ENCODE data around the gene LANCL2.
"Not testable (repeated sequence)": the region's sequence is repeated elsewhere in the genome, so short reads cannot be mapped to it uniquely, and the experiment has no call there.

LANCL2 gene

DNA sequence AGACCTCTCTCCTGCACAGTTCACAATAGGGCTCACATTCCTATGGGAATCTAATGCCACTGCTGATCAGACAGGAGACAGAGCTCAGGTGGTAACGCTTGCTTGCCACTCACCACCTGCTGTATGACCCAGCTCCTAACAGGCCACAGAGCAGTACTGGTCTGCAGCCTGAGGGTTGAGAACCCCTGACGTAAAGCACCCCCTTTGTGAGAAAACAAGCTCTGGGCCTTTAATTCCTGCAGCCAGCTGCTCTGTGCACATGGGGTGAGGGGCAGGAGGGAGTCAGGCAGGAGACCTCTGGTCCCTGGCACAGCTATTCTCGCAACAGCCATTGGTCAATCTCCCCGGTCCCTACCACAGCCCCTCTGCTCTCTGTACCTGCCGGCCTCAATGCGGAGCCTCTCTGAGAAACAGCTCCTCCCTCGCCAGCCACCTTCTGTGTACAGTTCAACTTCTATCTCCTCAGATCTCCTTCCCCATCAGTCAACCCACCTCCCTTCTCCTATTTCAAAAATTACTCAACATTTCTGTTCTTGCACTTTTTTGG lies 102.0 kb downstream of the LANCL2 start:
- no peak for DNase-seq (ENCODE audit: low read depth)
- TF ChIP-seq, protein P1, sequence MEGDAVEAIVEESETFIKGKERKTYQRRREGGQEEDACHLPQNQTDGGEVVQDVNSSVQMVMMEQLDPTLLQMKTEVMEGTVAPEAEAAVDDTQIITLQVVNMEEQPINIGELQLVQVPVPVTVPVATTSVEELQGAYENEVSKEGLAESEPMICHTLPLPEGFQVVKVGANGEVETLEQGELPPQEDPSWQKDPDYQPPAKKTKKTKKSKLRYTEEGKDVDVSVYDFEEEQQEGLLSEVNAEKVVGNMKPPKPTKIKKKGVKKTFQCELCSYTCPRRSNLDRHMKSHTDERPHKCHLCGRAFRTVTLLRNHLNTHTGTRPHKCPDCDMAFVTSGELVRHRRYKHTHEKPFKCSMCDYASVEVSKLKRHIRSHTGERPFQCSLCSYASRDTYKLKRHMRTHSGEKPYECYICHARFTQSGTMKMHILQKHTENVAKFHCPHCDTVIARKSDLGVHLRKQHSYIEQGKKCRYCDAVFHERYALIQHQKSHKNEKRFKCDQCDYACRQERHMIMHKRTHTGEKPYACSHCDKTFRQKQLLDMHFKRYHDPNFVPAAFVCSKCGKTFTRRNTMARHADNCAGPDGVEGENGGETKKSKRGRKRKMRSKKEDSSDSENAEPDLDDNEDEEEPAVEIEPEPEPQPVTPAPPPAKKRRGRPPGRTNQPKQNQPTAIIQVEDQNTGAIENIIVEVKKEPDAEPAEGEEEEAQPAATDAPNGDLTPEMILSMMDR (IDR thresholded peaks at IDR 0.05; ENCODE audit: insufficient read depth, low read depth, low read length, missing control alignments) = no peak
- H3K4me3 ChIP-seq (ENCODE audit: low read depth, low read length) = no peak overlapping the region

DNA sequence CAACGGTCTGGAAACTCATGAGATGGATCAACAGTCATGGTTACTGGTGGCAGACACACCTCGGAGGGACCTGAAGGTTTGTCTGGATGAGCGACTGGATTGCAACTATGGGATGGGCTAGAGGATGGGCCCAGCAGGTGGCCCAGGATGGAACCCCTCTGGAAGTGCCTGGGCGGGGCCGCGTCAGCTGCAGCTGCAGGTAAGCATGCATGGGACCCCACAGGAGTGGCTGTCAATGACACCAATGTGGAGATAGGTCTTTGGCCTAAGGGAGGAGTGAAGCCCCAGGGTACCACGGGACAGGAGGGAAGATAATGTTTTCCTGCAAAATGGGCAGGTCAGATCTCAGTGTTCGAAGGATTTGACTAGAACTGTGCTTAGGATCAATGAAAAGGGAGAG lies 103.4 kb downstream of the LANCL2 start:
- DNase-seq (ENCODE audit: low read depth) = no peak
- H3K4me3 ChIP-seq (ENCODE audit: low read depth, low read length) = no peak overlapping the region
- TF ChIP-seq, protein P1 (IDR thresholded peaks at IDR 0.05; ENCODE audit: insufficient read depth, low read depth, low read length, missing control alignments) = no peak

DNA sequence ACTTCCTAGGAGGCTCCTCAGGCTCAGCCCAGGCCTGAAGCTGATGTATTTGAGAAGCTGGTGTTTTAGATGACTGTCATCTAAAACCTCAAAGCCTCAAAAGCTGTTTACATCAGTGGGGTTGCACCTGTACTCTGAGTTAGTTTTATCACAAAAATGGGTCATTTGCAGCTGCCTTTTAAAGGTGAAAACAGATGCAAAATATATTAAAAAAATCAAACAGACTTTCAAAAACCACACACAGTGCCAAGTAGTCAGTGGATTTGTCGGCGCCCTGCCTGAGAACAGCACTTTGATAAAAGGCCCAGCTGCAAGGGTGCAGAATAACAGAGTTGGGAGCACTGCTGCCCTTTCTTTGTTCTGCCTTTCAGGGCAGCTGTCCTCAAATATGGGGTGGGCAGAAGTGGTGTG lies 104.1 kb downstream of the LANCL2 start:
- TF ChIP-seq, protein P1 (IDR thresholded peaks at IDR 0.05; ENCODE audit: insufficient read depth, low read depth, low read length, missing control alignments) = no peak
- no peak overlapping the region for H3K4me3 ChIP-seq (ENCODE audit: low read depth, low read length)
- DNase-seq (ENCODE audit: low read depth) = no peak

DNA sequence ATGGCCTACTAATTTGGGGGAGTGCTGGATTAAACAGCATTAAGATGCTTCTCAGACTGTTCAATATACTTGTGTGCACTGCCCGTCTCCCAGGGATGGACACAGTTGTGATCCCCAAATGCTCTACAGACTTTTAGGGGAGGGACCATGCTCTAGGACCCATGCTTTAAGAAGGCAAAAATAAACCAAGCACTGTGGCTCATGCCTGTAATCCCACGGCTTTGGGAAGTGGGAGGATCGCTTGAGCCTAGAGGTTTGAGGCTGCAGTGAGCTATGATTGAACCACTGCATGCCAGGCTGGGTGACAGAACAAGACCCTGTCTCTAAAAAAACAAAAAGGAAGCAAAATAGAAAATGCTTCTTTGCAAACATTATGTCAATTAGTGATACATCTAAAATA lies 104.6 kb downstream of the LANCL2 start:
- TF ChIP-seq, protein P1 (IDR thresholded peaks at IDR 0.05; ENCODE audit: insufficient read depth, low read depth, low read length, missing control alignments) = no peak
- no peak for DNase-seq (ENCODE audit: low read depth)
- no peak overlapping the region for H3K4me3 ChIP-seq (ENCODE audit: low read depth, low read length)

DNA sequence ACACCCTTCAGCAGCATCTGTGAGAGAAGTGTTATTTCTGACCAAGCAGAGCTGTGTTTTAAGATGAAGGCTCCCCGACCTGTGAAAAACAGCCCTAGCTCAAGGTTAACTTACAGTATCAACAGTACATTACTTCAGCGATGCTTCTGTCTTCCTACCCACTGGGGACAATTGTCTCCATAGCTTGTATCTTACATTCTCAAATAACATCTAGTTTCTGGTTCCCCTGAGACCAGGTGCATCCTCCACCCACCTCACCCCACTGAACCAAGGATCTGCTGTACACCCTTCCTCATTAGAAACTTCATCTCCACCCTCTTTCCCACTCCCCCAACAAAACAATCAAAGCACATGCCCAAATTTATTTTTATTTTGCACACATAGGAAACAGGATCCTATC lies 105.1 kb downstream of the LANCL2 start:
- no peak overlapping the region for H3K4me3 ChIP-seq (ENCODE audit: low read depth, low read length)
- no peak for DNase-seq (ENCODE audit: low read depth)
- TF ChIP-seq, protein P1 (IDR thresholded peaks at IDR 0.05; ENCODE audit: insufficient read depth, low read depth, low read length, missing control alignments) = no peak

DNA sequence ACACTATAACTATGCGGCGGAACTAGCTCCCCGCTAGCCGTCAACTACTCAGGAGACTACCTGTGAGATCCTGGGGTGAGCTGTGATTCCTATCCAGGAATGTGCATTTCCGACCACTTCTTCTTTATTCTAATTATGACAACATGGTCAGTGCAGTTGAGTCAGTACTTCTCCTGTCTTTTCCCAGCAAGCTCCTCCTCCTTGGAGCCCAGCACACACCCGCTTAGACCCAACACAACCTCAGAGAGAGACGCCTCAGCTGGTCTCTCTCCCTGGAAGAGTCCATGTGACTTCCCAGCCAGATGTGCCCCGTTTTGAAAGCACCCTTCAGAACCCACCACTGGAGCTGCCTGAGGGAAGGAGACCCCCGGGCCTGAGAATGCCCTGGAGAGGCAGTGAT lies 106.5 kb downstream of the LANCL2 start:
- H3K4me3 ChIP-seq (ENCODE audit: low read depth, low read length); DNase-seq (ENCODE audit: low read depth): not testable (repeated sequence)

DNA sequence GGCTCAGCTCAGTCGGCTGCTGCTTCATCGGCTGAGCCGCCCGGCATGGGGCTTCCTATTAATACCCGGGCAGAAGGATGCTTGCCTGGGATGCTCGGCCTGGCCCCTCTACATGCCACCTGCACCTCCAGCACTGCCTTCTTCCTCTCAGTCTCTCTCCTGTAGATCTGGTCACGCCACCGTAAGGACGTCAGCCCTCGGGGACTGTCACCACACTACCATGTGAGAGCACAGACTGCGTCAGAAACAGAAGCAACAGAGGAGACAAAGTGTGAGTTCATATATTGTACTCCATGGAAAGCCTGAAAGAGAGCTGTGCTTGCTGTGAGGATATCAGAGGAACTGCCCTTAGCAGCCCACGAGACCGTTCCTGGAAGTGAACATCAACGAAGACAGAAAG lies 107.3 kb downstream of the LANCL2 start:
- not testable (repeated sequence) for H3K4me3 ChIP-seq (ENCODE audit: low read depth, low read length); DNase-seq (ENCODE audit: low read depth)

DNA sequence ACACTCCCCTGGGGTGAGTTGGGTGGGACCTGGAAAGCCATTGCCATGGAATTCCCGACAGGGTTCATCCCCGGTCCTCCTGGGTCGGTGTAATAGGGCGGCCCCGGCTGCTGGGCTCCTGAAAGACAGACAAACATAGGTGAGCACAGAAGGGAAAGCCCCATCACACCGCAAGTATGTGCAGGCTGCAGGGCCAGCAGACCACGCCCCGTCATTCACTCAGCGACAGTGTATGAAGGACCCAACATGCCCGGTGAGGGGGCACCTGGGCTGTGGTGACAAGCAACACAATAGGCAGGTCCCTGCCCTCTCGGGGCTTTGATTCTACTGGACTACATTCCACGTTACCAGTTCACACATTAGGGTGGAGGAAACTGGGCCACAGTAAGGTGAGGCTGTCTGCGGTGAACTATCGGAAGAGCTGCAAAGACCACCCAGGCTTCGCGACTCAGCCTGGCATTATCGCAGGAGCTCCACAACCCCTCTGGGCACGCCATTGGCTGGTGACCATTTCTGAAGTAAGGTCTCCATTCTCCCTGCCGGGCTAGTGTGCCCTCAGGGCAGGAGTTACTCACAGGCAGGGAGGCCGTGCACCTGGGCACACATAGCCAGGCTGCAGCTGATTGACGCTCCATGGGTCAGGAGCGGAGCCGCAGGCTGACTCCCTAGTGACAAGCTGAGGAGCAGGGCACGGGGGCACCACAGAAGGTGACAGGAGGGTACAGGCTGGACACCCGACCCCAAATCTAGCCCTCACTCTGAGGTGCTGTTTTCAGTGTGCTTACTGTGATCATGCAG lies 108.0 kb downstream of the LANCL2 start:
- TF ChIP-seq, protein P1 (IDR thresholded peaks at IDR 0.05; ENCODE audit: insufficient read depth, low read depth, low read length, missing control alignments) = no peak
- H3K4me3 ChIP-seq (ENCODE audit: low read depth, low read length) = no peak overlapping the region
- DNase-seq (ENCODE audit: low read depth) = no peak

All from GM12865 (cell line).